HG02852 (cell line): ENCODE data around the gene ESR1.
"Not testable (repeated sequence)": the region's sequence is repeated elsewhere in the genome, so short reads cannot be mapped to it uniquely, and the experiment has no call there.

Experiments
- ATAC-seq: cut with Tn5 transposase; IDR thresholded peaks from one replicate; pipeline ENCODE4 v1.9.1; 2021; ENCODE audit warnings: mild to moderate bottlenecking, moderate library complexity; ENCODE audit not compliant: unreplicated experiment

ESR1 gene

DNA sequence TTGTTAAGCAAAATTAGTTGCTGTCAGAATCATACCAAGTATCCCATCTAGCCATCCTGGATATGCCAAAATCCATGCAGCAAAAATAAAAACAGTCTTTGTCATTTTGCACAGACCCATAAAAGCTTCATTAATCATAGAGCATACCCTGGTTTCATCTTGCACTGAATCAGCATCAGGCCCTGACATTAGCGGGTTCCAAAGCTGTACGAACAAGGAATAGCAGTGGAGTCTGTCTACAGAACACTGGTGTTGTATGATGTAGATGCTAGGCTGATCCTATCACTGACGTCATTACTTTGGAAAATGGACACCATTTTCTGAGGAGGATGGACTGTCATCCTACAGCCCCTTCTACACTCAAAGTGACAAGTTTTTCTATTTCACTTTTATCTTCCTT, 315.6 kb downstream of the ESR1 start:
- no peak for ATAC-seq

DNA sequence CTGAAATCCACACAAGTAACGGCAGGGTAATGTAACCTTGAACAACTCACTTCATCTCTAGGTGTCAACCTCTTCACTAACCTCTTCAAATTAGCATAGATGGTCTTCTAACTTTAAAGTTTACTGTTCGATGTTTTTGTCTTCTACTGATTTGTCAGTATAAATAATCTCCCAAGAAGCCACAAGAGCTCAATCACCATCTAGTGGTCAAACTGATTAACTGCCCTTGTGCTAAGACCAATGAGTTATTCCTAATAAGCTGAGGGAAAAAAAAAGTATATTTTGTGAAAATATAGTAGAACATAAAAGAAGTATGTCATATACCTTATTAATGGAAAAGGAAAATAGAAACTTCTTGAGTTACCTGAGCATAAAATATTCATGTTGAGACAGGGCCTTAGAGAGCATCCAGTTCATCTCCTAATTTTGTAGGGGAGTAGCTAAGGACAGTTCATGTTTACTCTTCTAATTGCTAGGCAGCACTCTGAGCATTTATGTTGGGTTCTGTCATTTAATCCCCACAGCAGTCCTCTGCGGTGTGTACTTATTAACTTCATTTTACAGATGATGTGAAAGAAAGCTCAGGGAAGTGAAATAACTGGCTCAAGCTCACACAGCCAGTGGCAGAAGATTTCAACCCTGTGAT, 317.1 kb downstream of the ESR1 start:
- ATAC-seq: peak; percentile 78

DNA sequence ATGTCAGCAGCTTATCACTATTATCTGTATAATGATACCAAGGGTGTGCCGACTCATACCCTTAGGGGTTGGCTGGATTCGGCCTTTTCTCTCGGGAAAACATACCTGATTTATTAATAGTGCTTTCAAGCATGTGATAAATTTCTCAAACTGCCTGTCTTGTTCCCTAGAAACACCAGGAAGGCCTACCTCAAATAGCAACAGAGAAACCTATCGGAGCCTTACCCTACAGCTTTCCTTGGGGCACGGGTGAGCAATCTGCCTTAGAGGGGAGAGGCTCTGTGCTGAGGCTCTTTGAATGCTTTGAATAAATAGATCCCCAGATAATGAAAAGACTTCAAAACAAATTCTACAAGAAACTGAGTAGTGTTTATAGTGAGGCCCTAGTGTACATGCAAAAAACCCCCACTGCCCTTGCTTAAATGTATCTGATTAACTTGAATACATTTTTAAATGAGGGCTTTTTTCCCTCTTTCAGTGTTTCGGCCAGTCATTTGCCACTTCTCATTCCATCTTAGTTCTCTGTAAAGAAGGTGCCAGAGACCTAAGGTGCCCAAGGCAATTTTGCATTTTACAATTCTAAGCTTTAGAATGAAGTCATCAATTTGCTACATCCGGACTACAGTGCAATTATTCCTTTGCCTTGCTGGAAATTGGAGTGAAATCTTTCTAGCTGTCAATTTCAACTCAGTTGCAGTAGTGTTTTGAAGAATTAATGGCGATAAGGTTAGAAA, 320.1 kb downstream of the ESR1 start:
- ATAC-seq: no peak

DNA sequence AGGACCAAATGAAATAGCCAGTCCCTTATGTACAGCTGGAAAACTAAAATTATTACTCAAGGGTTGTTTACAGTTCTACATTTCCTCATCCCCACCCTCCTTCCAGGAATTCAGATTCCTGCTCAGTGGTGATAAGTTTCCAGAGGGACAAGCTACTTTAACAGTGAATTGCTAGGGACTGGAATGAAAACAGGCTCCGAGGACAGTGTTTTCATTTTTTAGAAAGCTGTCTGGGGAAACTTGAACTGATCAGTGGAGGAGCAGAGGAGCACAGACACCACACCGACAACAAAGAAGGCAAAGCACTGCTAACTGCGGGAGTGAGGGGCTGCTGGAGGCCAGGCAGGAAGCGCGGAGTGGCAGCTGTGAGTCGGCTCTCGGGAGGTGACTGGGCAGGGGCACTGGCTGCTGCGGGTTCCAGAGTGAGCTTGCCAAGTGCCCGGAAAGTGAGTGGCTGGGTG, 322.2 kb downstream of the ESR1 start:
- no peak for ATAC-seq

DNA sequence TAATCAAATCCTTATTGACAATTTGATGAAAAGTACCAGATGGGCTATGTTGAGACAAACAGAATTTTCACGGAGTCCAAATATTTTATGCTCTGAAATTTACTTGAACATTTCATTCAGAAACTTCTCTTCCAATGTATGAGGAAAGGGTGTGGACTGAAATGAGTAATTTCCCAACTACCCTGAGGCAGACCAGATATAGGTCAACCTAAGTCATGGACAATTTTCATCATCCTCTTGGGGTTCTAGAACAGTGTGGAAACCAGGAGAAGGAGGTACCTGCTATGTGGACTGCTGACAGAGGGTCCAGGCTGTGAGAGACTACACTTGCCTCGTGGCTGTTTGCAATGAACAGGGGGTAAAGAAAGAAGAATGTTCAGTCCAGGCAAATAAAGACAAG, 323.0 kb downstream of the ESR1 start:
- no peak for ATAC-seq

DNA sequence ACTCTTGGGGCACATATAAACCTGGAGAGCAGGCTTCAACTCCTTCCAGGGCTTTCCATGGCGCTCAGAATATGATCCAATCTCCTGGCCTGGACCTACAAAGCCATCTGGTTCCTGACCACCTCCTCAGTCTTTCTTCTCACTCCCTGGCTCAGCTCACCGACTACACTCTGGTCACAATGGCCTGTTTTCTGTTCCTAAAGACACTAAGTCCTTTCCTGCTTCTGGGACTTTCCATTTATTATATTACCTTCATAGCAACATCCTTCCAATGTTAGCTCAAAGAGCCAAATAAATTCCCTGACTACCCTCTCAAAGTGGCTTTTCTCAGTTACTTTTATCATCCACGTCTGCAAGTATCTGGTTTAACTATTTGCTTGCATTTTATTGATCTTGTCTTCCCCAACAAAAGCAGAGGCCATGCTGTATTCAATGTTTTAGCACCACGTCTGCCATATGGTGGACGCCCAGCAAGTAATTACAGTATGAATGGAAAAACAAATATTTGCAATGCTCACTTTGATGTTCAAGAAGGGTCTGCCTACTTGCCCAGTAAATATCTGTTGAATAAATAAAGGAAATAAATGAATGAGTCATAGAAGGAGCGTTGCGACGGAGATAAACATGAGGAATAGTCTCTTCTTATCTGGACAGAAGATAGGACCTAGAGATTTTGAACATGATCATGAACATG, 328.4 kb downstream of the ESR1 start:
- ATAC-seq: no peak

DNA sequence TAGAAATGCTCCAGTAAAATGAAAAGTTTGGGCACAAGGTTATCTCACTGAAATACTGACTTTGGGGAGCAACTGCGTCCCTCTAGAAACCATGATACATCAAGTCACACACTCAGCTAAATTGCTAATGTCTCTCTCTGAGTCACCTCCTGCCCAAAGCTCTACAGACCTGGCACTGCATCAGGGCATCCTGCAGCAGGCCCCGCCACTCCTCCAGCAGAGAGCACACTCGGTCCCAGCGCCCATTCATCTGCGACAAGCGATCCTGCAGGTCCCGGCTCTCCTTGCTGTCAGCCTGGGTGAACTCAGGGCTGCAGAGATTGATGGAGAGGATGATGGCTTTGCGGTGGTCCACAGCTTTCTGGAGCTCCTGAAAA, 329.0 kb downstream of the ESR1 start:
- no peak for ATAC-seq

DNA sequence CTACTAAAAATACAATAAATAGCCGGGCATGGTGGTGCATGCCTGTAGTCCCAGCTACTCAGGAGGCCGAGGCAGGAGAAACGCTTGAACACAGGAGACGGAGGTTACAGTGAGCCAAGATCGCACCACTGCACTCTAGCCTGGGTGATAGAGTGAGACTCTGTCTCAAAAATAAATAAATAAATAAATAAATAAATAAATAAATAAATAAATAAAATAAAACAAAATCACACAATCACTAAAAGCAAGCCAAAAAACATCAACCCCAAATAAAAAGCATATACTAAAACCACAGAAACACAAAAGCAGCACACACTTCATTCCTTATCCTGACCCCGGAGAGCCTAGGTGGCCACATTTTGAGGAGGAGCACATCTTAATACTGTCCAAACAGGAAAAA, 330.9 kb downstream of the ESR1 start:
- ATAC-seq: not testable (repeated sequence)

DNA sequence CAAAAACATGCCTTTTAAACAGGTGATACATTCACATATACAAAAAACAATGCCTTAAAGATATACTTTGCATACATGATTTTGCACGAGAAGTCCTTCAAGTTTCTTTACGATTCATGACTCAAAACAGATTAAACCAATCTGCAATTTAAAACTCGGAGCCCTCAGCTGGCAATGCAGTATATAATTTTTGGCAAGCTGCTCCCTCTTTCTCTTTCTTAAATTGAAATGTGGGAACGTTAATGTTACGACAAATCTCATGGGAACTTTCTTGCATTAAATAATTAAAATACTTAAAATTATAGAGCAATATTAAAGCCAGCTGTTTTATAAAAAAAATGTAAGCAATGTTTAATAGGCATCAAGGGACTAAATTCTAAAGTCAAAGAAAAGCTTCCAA, 334.6 kb downstream of the ESR1 start:
- ATAC-seq: no peak

DNA sequence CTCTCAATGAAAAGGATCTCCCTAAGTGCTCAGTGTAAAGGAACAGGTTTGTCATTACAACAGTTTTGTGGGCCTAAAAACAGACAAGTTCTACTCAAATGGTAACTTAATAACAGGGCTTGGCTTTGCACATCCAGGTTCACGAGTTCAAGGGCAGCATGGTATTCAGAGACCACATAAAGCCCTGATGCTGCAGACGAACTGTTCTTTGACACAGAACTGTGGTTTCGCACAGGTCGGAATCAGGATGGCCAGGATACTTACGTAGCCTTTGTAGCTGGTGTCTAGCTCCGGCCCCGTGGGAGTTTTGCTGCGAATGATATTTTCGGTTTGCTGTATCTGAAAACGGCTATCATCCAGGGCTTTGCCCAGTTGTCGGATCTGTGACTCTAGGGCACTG, 335.9 kb downstream of the ESR1 start:
- no peak for ATAC-seq

DNA sequence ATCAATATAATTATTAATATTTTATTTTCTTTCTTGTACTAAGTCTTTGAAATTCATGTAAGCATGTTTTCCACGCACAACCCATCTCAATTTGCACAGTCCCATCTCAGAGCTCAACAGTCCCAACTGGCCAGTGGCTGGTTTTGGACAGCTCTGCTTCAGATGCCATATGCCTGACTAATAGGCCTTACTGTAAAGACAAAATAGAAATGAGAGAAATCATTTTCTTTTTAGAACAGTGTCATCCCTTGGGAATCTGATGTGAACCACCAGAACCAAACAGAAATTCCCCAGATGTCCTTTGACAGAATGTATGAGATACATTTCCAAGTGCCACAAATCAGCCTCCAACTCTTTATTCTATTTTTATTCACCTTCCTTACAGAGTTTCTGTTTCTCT, 338.9 kb downstream of the ESR1 start:
- ATAC-seq: no peak

DNA sequence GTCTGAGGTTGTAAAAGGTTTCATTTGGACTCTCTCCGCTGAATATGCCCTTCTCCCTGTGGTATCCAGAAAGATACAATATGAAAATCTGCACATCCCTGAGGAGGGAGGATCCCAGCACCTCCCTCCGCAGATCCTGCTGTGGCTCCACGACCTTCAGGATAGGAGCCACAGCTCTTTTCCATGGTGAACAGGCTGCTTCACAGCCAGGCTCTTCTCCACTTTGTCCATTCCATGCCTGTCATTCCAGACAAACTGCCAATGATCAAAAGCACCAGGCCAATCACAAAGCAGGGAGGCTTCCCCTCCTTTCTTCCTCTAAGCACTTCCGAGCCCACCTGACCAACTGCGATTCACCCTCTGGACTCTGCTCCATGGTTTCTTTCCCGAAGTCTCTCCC, 339.8 kb downstream of the ESR1 start:
- no peak for ATAC-seq

DNA sequence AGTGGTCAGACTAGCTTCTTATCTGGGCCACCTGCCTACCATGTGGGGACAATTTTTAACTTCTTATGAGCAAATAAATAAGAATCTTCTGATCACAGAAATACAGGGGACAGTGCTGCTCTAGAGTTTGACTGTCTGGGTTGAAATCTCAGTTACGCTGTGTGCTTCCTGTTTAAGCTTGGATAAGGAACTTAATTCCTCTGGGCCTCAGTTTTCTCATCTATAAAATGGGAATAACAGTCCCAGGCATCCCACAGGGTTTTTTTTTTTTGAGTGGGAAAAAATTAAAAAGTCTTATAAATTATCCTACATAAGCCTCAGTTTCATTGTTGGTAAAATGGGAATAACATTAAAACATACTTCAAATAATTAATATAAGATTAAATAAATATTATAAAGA, 340.9 kb downstream of the ESR1 start:
- ATAC-seq: no peak

DNA sequence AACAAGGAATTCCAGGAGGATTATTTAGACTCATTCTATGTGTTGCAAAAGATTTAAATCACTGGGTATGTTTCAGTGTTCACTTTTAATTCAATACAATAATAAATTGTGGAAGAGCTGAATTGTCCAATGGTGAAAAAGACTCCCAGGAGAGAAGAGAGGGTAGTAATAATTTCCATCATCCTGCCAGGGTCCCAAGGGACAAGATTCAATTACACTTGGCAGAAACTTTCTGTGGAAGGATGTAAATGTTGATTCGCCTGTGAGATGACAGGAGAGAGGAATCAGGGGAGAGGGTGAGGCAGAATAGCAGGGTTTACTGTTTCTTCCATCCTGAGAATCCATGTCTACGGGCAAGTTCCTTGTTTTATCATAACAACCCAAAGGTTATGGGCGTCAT, 342.7 kb downstream of the ESR1 start:
- ATAC-seq: no peak

DNA sequence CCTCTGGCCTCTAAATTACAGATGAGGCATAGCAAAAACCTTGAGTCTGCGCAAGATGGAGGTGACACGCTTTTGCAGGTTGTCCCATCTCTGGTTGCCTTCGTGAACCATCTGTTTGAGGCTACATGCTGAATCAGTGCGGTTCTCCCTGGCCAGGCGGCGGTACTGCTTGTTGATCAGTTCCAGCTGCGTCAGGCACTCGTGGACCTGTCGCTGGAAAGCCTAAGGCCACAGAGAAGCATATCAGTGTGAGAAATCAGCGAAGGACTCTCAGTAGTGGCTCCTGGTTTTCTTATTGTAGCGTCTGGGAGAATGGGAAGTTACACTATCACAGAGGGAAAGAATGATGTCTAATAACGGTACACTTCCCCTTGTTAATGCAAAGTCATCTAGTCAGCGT, 344.4 kb downstream of the ESR1 start:
- ATAC-seq: no peak

DNA sequence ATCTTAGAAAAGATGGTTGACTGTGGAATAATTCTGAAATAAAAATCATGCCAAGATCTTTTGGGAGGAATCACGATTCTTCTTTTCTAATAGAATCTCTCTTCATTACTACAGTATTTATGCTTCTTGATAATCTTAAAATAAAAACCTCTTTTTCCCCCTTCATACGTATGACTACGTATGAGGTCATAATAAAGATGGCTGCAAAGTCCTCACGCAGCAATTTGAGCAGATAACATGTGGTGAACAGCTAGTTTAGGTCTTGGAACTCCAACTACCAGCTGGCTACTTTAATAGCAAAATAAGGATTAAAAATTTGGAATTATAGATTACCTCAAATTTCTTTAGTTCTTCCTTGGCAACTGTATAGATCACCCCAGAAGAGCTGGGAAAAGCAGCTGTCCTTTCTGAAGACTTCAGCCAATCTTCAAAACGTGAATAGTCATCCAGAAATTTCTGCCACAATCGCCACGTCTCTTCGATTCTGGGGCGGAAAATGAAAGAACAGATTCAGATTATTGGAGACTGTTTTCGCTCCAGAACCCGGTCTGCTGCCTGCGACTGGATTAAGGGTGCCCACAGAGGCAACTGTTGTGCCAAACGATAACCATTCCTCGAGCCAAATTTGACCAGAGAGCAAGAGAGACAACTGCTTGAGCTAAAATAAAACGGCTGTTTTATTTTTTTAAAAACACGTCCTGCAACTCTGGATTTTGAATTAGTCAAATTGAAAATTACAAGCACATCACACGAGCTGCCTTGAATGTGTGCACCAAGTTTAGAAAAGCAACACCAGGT, 347.3 kb downstream of the ESR1 start:
- ATAC-seq: no peak

DNA sequence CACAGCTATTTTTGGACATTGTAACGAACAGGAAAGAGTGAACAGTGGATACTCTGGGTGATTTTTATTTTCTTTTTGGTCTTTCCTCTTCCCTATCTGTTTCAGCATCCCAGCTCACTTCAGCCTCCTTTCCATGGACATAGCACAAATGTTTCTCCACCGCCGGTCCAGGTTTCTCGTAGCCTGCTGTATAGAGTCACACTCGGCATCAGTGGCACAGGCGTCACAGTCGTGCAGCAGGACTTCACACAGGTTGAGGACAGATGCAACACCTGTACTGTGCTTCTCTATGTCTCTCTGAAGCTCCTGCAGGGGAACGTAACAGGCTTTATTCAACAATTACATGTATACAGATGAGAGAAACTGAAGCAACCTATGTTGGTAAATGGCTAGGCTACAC, 348.3 kb downstream of the ESR1 start:
- no peak for ATAC-seq

DNA sequence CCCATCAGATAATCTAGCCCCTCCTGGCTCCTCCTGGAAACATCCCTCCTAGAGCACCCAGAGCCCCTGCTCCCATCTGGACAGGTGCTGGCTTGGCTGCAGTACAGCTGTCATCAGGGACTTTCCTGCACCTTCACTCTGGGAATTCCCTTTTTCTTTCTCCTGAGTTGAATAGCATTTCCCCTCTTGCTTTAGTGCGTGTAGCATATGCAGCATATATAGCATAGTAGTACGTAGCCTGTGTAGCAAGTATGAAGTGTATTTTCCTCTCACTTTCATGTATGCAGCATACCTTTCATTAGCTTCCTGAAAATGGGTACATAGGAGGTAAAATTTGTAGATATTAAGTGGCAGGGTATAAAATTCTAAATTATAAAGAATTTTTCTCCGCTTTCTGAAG, 352.9 kb downstream of the ESR1 start:
- peak; percentile 94 for ATAC-seq

DNA sequence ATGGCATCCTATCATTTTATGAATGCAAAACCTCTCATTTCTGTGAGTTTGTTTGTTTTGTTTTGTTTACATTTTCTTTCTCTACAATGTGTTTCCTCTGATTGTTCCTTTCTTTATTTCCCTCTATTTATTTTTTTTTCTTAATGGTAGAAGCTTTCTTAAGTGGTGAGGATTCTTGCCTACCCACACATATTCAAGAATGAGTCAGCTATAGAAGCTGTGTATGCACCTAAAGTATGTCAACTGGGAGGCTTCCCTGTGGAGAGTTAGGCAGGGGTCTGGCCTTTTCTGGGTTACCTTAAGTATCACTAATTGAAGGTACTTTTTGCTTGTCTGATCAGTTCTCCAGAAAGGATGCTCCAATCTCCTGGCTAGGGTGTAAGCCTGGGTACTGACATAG, 354.0 kb downstream of the ESR1 start:
- peak; percentile 52 for ATAC-seq

DNA sequence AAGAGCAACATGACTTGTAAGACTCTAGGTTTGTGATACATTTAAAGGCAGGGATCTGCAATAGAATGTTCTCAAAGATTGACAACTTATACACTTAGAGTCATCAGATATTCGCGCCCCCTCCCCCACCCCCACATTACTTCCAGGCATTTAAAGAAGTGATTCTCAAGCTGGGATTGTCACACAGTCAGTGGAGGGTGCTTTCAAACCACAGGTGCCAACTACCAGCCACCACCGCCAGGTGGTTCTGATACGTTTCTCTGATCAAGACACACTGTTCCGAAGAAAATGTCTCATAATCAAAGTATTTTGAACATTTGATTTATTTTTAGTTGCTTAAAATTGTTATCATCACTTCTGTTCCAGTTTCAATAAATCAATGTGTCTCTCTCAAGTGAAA, 357.5 kb downstream of the ESR1 start:
- no peak for ATAC-seq

DNA sequence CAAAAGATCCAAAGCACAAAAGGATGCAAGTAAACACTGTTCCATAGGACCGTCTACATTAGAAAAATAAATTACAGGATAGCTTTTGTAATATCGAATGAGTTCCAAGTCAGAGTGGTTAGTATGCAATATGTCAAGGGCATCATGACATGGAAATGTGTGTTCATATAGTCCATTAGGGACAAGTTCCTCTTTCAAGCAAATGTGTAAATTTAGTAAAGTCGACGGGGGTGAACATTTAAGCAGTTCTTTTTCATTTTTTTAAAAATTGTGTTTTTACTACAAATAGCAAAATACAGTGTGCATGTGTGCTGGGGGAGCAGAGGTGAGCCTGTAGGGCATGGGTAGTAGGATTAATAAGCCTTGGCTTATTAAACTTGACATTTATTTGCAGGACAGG, 359.0 kb downstream of the ESR1 start:
- ATAC-seq: no peak
